Measurements from ENCODE around the gene AP5S1. TPM values are rescaled to one million over a fixed set of nuclear protein-coding genes. Genes with fewer than 3 reads are reported as not detected.
A peak's percentile ranks its signal among the peaks of the same experiment; 100 is the strongest.

AP5S1 gene
- total RNA-seq, 1 donor from 2014 or later = 13.4 TPM

DNA sequence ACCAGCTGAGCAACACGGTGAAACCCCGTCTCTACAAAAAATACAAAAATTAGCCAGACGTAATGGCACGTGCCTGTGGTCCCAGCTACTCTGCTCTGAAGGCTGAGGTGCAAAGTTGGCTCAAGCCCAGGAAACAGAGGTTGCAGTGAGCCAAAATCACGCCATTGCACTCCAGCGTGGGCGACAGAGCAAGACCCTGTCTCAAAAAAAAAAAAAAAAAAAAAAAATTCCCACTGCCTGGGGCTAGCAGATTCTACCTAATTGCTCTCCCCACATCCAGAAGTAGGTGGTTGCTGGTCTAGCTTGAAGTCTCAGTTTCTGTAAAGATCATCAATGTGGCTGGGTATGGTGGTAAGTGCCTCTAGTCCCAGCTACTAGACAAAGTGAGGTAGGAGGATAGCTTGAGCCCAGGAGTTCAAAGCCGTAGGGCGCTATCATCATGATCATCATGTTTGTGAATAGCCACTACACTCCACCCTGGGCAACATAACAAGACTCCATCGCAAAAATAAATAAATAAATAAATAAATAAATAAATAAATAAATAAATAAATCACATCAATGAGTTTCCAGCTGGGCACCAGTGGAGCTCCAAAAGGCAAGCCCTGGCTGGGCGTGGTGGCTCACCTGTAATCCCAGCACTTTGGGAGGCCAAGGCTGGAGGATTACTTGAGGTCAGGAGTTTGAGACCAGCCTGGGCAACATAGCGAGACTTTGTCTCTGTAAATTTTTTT is 6.3 kb upstream of the AP5S1 start:
- no peak for DNase-seq
- Mint-ChIP-seq H3K36me3 (ENCODE audit: low read depth) (no peaks in the 10 kb centered on the region), H3K9me3 (no peaks in the 10 kb centered on the region), H3K27ac (no peak overlapping the region), H3K4me3 (no peak overlapping the region), H3K27me3 (no peaks in the 10 kb centered on the region), H3K4me1 (peaks cover 15% of the 10 kb centered on the region)
- ChIA-PET POLR2A (interaction anchor here (0.6 to 0.7 kb wide), 4 partner anchors 10 to 22 kb away, joined by 3 to 11 read pairs (median 3); no protein-coding TSS in a partner anchor), CTCF (interaction anchor here (1.3 kb wide), 1 partner anchor 28 kb away, joined by 3 read pairs; the partner anchor contains the start of gene CENPB)
- ATAC-seq (ENCODE audit: low read depth) = no peak
- intact Hi-C loops (cut with micrococcal nuclease) = no loop called here
- TF ChIP-seq, protein P1, sequence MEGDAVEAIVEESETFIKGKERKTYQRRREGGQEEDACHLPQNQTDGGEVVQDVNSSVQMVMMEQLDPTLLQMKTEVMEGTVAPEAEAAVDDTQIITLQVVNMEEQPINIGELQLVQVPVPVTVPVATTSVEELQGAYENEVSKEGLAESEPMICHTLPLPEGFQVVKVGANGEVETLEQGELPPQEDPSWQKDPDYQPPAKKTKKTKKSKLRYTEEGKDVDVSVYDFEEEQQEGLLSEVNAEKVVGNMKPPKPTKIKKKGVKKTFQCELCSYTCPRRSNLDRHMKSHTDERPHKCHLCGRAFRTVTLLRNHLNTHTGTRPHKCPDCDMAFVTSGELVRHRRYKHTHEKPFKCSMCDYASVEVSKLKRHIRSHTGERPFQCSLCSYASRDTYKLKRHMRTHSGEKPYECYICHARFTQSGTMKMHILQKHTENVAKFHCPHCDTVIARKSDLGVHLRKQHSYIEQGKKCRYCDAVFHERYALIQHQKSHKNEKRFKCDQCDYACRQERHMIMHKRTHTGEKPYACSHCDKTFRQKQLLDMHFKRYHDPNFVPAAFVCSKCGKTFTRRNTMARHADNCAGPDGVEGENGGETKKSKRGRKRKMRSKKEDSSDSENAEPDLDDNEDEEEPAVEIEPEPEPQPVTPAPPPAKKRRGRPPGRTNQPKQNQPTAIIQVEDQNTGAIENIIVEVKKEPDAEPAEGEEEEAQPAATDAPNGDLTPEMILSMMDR (IDR thresholded peaks at IDR 0.05) = no peak

DNA sequence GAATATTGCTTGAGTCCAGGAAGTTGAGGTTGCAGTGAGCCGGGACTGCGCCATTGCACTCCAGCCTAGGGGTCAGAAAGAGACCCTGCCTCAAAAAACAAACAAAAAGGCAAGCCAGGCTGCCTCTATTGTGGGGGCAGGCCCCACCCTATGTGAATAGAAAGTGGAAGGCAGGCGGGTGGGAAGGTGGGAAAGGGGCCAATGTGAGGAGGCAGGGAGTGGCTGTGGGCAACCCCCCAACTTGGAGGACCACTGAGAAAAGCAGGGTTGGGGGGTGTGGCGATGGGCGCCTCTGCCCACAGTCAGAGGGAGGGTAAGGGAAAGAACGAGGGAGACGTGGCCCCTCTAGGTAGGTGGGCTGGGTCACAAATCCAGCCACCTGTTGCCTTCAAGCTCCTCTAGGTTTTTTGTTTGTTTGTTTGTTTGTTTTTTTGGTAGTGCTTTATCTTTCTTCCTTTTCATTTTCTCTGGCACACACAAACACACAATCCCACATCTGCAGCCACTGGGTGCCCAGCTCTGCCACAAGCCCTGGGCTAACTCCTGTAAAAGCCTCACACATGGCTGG is 5.3 kb upstream of the AP5S1 start:
- CTCF ChIA-PET = no interaction called here
- H3K9me3 Mint-ChIP-seq = no peaks in the 10 kb centered on the region
- POLR2A ChIA-PET = interaction anchor here (1.2 kb wide), 1 partner anchor 28 kb away, joined by 3 read pairs; the partner anchor contains the start of gene CENPB
- TF ChIP-seq, protein P1 (IDR thresholded peaks at IDR 0.05) = no peak
- H3K4me1 Mint-ChIP-seq = peaks cover 23% of the 10 kb centered on the region
- no peak for ATAC-seq (ENCODE audit: low read depth)
- no peak for DNase-seq
- no peaks in the 10 kb centered on the region for H3K36me3 Mint-ChIP-seq (ENCODE audit: low read depth)
- H3K27me3 Mint-ChIP-seq = no peaks in the 10 kb centered on the region
- no peak overlapping the region for H3K27ac Mint-ChIP-seq
- intact Hi-C loops (cut with micrococcal nuclease) = no loop called here
- H3K4me3 Mint-ChIP-seq = no peak overlapping the region

DNA sequence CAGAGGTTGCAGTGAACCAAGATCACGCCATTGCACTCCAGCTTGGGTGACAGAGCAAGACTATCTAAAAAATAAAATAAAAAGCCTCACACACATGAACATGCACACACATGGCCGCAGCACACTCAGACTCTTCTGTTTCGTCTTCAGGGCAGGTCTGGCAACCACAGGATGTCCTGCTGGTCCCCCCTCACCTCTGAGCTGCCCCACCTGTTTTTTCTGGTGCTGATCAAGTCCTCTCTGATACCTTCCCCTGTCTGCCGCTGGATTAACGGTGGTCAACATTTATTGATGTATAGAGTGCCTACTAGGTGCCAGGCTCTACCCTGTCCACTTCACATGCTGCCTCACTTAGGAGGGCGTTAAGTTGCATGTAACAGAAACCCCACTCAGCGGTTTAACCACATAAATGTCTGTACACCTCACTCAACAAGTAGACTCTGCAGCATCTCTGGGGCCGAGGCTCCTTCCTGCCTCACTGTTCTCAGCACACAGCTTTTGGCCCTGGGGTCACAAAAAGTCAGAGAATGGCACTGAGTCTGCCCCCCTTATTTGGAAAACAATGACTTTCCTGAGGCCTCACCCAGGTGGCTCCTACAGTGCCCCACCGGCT is 4.5 kb upstream of the AP5S1 start:
- Mint-ChIP-seq H3K27ac (no peak overlapping the region), H3K4me3 (no peak overlapping the region), H3K4me1 (peaks cover 24% of the 10 kb centered on the region), H3K27me3 (no peaks in the 10 kb centered on the region), H3K36me3 (ENCODE audit: low read depth) (no peaks in the 10 kb centered on the region), H3K9me3 (no peaks in the 10 kb centered on the region)
- intact Hi-C loops (cut with micrococcal nuclease) = no loop called here
- POLR2A ChIA-PET = interaction anchor here (0.7 to 1.2 kb wide), 2 partner anchors 16 to 29 kb away, joined by 3 to 8 read pairs; partner anchors contain the start of gene CENPB
- CTCF ChIA-PET = no interaction called here
- TF ChIP-seq, protein P1 (IDR thresholded peaks at IDR 0.05) = no peak
- ATAC-seq (ENCODE audit: low read depth) (no peak), DNase-seq (no peak)

GRCh38 chr20:3818155-3819151 is 1.9 kb upstream of the AP5S1 start:
- ChIA-PET CTCF (interaction anchor here (0.6 to 3.7 kb wide), 3 partner anchors 18 to 31 kb away, joined by 3 to 33 read pairs (median 12); partner anchors contain the start of gene CENPB), POLR2A (interaction anchor here (0.6 to 3.3 kb wide), 7 partner anchors 8 to 946 kb away, joined by 4 to 65 read pairs (median 9); partner anchors contain the start of genes ADISSP, CDC25B and CENPB)
- ATAC-seq (ENCODE audit: low read depth) (no peak), DNase-seq (no peak)
- Mint-ChIP-seq H3K27me3 (no peaks in the 10 kb centered on the region), H3K9me3 (no peaks in the 10 kb centered on the region), H3K36me3 (ENCODE audit: low read depth) (peaks cover 12% of the 10 kb centered on the region), H3K4me3 (no peak overlapping the region), H3K4me1 (peaks cover 20% of the 10 kb centered on the region), H3K27ac (peak overlapping the region; percentile 35)
- TF ChIP-seq, protein P1 (IDR thresholded peaks at IDR 0.05) = no peak
- intact Hi-C loops (cut with micrococcal nuclease) = no loop called here
